ENCODE data around the gene ABCA7.

Gene ABCA7

GRCh38 chr19:1007399-1008251, 32.3 kb upstream of the ABCA7 start:
- no peak overlapping the region for H3K27ac ChIP-seq (ENCODE audit: low read length)
- no peaks in the 10 kb centered on the region for H3K9me2 ChIP-seq (replicated peaks; ENCODE audit: insufficient read depth, low read length)
- H3K9ac ChIP-seq (ENCODE audit: low read length) = no peak overlapping the region
- no peaks in the 10 kb centered on the region for H3K4me1 ChIP-seq (ENCODE audit: low read length)
- no peak overlapping the region for H3K4me2 ChIP-seq (ENCODE audit: low read depth, low read length)
- no peak overlapping the region for H2AFZ ChIP-seq (ENCODE audit: low read length)
- H3K79me2 ChIP-seq (ENCODE audit: low read length) = peaks cover 8% of the 10 kb centered on the region; the same call in 1 of the 2 replicates
- H3K9me3 ChIP-seq (replicated peaks; ENCODE audit: insufficient read depth, low read length) = no peaks in the 10 kb centered on the region
- H3K4me3 ChIP-seq (ENCODE audit: low read length) = no peak overlapping the region
- TF ChIP-seq EZH2phosphoT487 (IDR thresholded peaks at IDR 0.05; ENCODE audit: low read length) (no peak), EZH2 (optimal IDR thresholded peaks at IDR 0.05; ENCODE audit: low read depth, low read length) (no peak)
- TF ChIP-seq, protein P1, sequence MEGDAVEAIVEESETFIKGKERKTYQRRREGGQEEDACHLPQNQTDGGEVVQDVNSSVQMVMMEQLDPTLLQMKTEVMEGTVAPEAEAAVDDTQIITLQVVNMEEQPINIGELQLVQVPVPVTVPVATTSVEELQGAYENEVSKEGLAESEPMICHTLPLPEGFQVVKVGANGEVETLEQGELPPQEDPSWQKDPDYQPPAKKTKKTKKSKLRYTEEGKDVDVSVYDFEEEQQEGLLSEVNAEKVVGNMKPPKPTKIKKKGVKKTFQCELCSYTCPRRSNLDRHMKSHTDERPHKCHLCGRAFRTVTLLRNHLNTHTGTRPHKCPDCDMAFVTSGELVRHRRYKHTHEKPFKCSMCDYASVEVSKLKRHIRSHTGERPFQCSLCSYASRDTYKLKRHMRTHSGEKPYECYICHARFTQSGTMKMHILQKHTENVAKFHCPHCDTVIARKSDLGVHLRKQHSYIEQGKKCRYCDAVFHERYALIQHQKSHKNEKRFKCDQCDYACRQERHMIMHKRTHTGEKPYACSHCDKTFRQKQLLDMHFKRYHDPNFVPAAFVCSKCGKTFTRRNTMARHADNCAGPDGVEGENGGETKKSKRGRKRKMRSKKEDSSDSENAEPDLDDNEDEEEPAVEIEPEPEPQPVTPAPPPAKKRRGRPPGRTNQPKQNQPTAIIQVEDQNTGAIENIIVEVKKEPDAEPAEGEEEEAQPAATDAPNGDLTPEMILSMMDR (IDR thresholded peaks at IDR 0.05; ENCODE audit: low read length) = no peak
- no peak for DNase-seq
- no peaks in the 10 kb centered on the region for H3F3A ChIP-seq (ENCODE audit: insufficient read depth, low read length)
- H3K36me3 ChIP-seq (replicated peaks; ENCODE audit: insufficient read depth, low read length) = peaks cover 18% of the 10 kb centered on the region
- peaks cover 16% of the 10 kb centered on the region for H3K27me3 ChIP-seq (replicated peaks; ENCODE audit: insufficient read depth, low read length)
- no peaks in the 10 kb centered on the region for H4K20me1 ChIP-seq (ENCODE audit: insufficient read depth, low read length)

DNA sequence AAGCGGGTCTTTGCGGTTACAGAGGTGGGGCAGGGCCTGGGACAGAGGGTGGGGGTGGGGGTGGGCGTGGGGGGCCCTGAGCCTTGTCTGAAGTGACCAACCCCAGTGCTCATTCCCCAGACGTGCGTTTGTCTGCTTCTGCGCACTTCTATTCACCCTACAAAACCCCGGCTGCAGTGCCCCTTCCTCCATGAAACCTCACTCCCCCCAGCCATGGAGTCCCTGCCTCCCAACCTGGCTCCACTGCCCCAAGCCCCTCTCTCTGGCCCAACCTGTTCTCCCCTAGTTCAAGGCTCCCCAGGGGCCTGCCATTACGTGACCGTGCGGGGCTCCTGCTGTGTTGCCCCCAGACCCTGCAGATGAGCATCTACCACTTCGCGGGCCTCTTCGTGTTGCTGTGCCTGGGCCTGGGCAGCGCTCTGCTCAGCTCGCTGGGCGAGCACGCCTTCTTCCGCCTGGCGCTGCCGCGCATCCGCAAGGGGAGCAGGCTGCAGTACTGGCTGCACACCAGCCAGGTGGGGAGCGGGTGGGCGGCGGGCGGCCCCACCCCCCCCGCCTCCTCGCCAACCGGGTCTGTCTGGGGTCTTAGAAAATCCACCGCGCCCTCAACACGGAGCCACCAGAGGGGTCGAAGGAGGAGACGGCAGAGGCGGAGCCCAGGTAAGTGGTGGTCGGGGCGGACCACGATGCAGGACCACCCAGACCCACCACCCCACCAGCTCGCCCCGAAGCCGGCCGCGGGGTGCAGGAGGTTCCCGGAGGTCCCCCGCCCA, 31.5 kb upstream of the ABCA7 start:
- H4K20me1 ChIP-seq (ENCODE audit: insufficient read depth, low read length) = no peaks in the 10 kb centered on the region
- H3K9me2 ChIP-seq (replicated peaks; ENCODE audit: insufficient read depth, low read length) = no peaks in the 10 kb centered on the region
- H3K4me3 ChIP-seq (ENCODE audit: low read length) = no peak overlapping the region
- H3K9ac ChIP-seq (ENCODE audit: low read length) = no peak overlapping the region
- peaks cover 8% of the 10 kb centered on the region for H3K27me3 ChIP-seq (replicated peaks; ENCODE audit: insufficient read depth, low read length)
- TF ChIP-seq EZH2phosphoT487 (IDR thresholded peaks at IDR 0.05; ENCODE audit: low read length) = no peak
- TF ChIP-seq, protein P1 (IDR thresholded peaks at IDR 0.05; ENCODE audit: low read length) = no peak
- no peak for TF ChIP-seq EZH2 (optimal IDR thresholded peaks at IDR 0.05; ENCODE audit: low read depth, low read length)
- no peak for DNase-seq
- H3K36me3 ChIP-seq (replicated peaks; ENCODE audit: insufficient read depth, low read length) = peaks cover 19% of the 10 kb centered on the region
- H3F3A ChIP-seq (ENCODE audit: insufficient read depth, low read length) = no peaks in the 10 kb centered on the region
- H3K4me1 ChIP-seq (ENCODE audit: low read length) = no peaks in the 10 kb centered on the region
- H3K27ac ChIP-seq (ENCODE audit: low read length) = no peak overlapping the region
- no peaks in the 10 kb centered on the region for H3K9me3 ChIP-seq (replicated peaks; ENCODE audit: insufficient read depth, low read length)
- H3K4me2 ChIP-seq (ENCODE audit: low read depth, low read length) = no peak overlapping the region
- H2AFZ ChIP-seq (ENCODE audit: low read length) = no peak overlapping the region
- H3K79me2 ChIP-seq (ENCODE audit: low read length) = peaks cover 15% of the 10 kb centered on the region

GRCh38 chr19:1009041-1009980, 30.6 kb upstream of the ABCA7 start:
- no peaks in the 10 kb centered on the region for H3F3A ChIP-seq (ENCODE audit: insufficient read depth, low read length)
- H3K36me3 ChIP-seq (replicated peaks; ENCODE audit: insufficient read depth, low read length) = peaks cover 19% of the 10 kb centered on the region
- H3K79me2 ChIP-seq (ENCODE audit: low read length) = peaks cover 24% of the 10 kb centered on the region
- H4K20me1 ChIP-seq (ENCODE audit: insufficient read depth, low read length) = no peaks in the 10 kb centered on the region
- no peak for TF ChIP-seq EZH2 (optimal IDR thresholded peaks at IDR 0.05; ENCODE audit: low read depth, low read length)
- no peak for TF ChIP-seq EZH2phosphoT487 (IDR thresholded peaks at IDR 0.05; ENCODE audit: low read length)
- TF ChIP-seq, protein P1 (IDR thresholded peaks at IDR 0.05; ENCODE audit: low read length) = no peak
- H3K4me2 ChIP-seq (ENCODE audit: low read depth, low read length) = no peak overlapping the region
- no peaks in the 10 kb centered on the region for H3K9me3 ChIP-seq (replicated peaks; ENCODE audit: insufficient read depth, low read length)
- no peaks in the 10 kb centered on the region for H3K9me2 ChIP-seq (replicated peaks; ENCODE audit: insufficient read depth, low read length)
- H3K9ac ChIP-seq (ENCODE audit: low read length) = no peak overlapping the region
- H2AFZ ChIP-seq (ENCODE audit: low read length) = no peak overlapping the region
- no peaks in the 10 kb centered on the region for H3K4me1 ChIP-seq (ENCODE audit: low read length)
- no peak for DNase-seq
- H3K27ac ChIP-seq (ENCODE audit: low read length) = no peak overlapping the region
- no peak overlapping the region for H3K4me3 ChIP-seq (ENCODE audit: low read length)
- no peaks in the 10 kb centered on the region for H3K27me3 ChIP-seq (replicated peaks; ENCODE audit: insufficient read depth, low read length)
